T-cell (primary cell): ENCODE results near the gene MTA1. TPM values are rescaled to one million over a fixed set of nuclear protein-coding genes. Genes with fewer than 3 reads are reported as not detected.

ENCODE experiments used
- ATAC-seq, 4 experiments: fragments of 200-7000 bp in 3 of 4; fragments of 150-1000 bp in 1 of 4; cut with Tn5 transposase; replicated peaks in 1 of 4; 1 replicate in 3 of 4; 2 replicates in 1 of 4; pipeline ENCODE4 v1.10.0; 2021; ENCODE audit warnings: moderate library complexity in 3 of 4, mild to moderate bottlenecking in 2 of 4, moderate number of reproducible peaks in 1 of 4
- CTCF ChIA-PET, 2 donors: fragments of 300-600 bp; sonication (Branson Sonifier 250); formaldehyde crosslinking; loops; one replicate each; lab custom pipeline; 2022; ENCODE audit warnings: antibody characterized with exemption in 2 of 2; lab: Charles Lee
- POLR2A ChIA-PET, 2 donors: fragments of 300-600 bp; sonication (Branson Sonifier 250); formaldehyde crosslinking; loops; one replicate each; lab custom pipeline; 2022; ENCODE audit warnings: antibody characterized with exemption in 2 of 2; lab: Charles Lee
- DNase-seq, 35 experiments: peaks; one replicate each; pipeline versions ENCODE4 v3.0.0 to v3.0.0-alpha.2; 2013 to 2023
- H3K27ac ChIP-seq: one replicate; pipeline ENCODE4 v1.5.1; 2013; ENCODE audit warnings: low read length
- H3K27me3 ChIP-seq, 2 experiments: replicated peaks in 1 of 2; 1 replicate in 1 of 2; 2 replicates in 1 of 2; pipeline versions ENCODE4 v1.6.1 to v1.7.0; 2013; ENCODE audit warnings: low read length in 1 of 2, mixed read lengths in 1 of 2; ENCODE audit not compliant: control insufficient read depth in 2 of 2, insufficient read depth in 2 of 2; ENCODE audit errors: extremely low read depth in 1 of 2
- H3K36me3 ChIP-seq, 2 donors: 1 replicate in 1 of 2; 2 replicates in 1 of 2; pipeline versions ENCODE4 v1.6.1 to v1.7.0; 2013; ENCODE audit warnings: low read length in 1 of 2; ENCODE audit not compliant: control insufficient read depth in 2 of 2, insufficient read depth in 1 of 2; ENCODE audit errors: extremely low read depth in 1 of 2
- H3K4me1 ChIP-seq, 2 experiments: 1 replicate in 1 of 2; 2 replicates in 1 of 2; pipeline versions ENCODE4 v1.6.1 to v1.7.0; 2013; ENCODE audit warnings: low read length in 2 of 2, mixed read lengths in 1 of 2; ENCODE audit not compliant: insufficient read depth in 2 of 2, control insufficient read depth in 1 of 2; ENCODE audit errors: extremely low read depth in 1 of 2
- H3K4me3 ChIP-seq, 2 donors: 1 replicate in 1 of 2; 2 replicates in 1 of 2; pipeline versions ENCODE4 v1.5.1 to v1.7.0; 2013; ENCODE audit warnings: mild to moderate bottlenecking in 2 of 2, low read length in 1 of 2, moderate library complexity in 1 of 2; ENCODE audit not compliant: control insufficient read depth in 1 of 2; ENCODE audit errors: extremely low read depth in 1 of 2
- H3K9me3 ChIP-seq: 2 replicates; pipeline ENCODE4 v1.7.0; 2013
- H3K27ac Mint-ChIP-seq, 2 donors: one replicate each; pipeline ENCODE4 v1.8.0; 2020 to 2021; ENCODE audit warnings: mild to moderate bottlenecking in 2 of 2, mixed read lengths in 2 of 2
- H3K27me3 Mint-ChIP-seq, 2 donors: one replicate each; pipeline ENCODE4 v1.8.0; 2021 to 2022; ENCODE audit warnings: mixed read lengths in 2 of 2
- H3K36me3 Mint-ChIP-seq: one replicate; pipeline ENCODE4 v1.8.0; 2021; ENCODE audit warnings: mixed read lengths
- H3K4me1 Mint-ChIP-seq, 3 donors: one replicate each; pipeline ENCODE4 v1.8.0; 2020 to 2022; ENCODE audit warnings: mixed read lengths in 3 of 3, mild to moderate bottlenecking in 1 of 3
- H3K4me3 Mint-ChIP-seq, 3 donors: one replicate each; pipeline ENCODE4 v1.8.0; 2020 to 2022; ENCODE audit warnings: mild to moderate bottlenecking in 3 of 3, mixed read lengths in 3 of 3, moderate library complexity in 3 of 3
- H3K9me3 Mint-ChIP-seq, 3 donors: one replicate each; pipeline ENCODE4 v1.8.0; 2020 to 2022; ENCODE audit warnings: mixed read lengths in 3 of 3
- WGBS: methylation state at CpG from one replicate; pipeline ENCODE4 v1.1.5; 2013; ENCODE audit warnings: missing lambda C conversion rate; ENCODE audit not compliant: insufficient coverage; 5-methylcytosine and 5-hydroxymethylcytosine counted together
- total RNA-seq, 35 experiments: library from RNA in 6 of 35; stranded (reverse) in 6 of 35; fragments of 120-200 nt in 1 of 35; gene quantifications; one replicate each; pipeline versions ENCODE4 v1.2.1 to v1.2.4 and lab custom pipeline; 2013 to 2026

MTA1 gene
- total RNA-seq, 5 donors from 2014 or later (not counting 1 experiment from before 2014, with no cell fraction given): 111 to 152 (median 141) TPM

DNA sequence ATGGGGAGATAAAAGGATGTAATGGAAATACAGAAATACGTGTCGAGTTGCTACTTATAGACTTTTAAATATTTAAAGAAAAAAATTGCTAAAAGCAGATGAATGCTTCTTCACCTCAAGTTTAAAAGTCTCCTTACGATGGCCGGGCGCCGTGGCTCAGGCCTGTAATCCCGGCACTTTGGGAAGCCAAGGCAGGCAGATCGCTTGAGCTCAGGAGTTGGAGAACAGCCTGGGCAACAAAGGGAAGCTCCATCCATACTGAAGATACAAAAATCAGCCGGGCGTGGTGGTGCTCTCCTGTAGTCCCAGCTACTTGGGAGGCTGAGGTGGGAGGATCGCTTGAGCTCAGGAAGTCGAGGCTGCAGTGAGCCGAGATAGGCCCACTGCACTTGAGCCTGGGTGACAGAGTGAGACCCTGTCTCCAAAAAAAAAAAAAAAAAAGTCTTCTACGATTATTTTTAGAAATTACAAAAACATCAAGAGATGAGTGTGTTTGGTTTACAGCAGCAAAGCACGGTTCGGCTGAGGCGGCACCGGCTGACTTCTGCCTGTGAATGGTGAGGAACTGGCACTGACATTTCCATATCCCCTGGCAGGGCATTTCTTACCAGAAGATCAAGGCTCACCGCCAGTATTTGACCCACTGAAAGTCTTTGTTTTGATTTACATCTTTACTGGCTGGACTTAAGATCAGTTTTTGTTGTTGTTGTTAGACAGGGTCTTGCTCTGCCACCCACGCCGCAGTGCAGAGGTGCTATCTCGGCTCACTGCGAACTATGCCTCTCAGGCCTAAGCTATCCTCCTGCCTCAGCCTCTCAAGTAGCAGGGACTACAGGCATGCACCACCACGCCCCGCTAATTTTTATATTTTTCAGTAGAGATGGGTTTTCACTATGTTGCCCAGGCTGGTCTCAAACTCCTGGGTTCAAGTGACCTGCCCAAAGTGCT, 3.9 kb upstream of the MTA1 start:
- peak overlapping the region in 1 of 2 donors; percentile 68 for H3K27ac Mint-ChIP-seq
- Histone ChIP-seq H3K27me3 (peaks cover 0 to 63% of the 10 kb centered on the region in 2 experiments), H3K9me3 (no peaks in the 10 kb centered on the region), H3K27ac (no peak overlapping the region), H3K4me3 (peak overlapping the region in 1 of 2 donors; percentile 19), H3K36me3 (no peaks in the 10 kb centered on the region), H3K4me1 (peaks cover 10 to 40% of the 10 kb centered on the region in 2 experiments)
- ChIA-PET POLR2A (no interaction called here), CTCF (interaction anchor here in 1 of 2 donors (0.7 kb wide), 1 partner anchor 66 kb away, joined by 9 read pairs; no protein-coding TSS in a partner anchor)
- H3K4me3 Mint-ChIP-seq: peak overlapping the region; percentile 64 to 75 (median 68)
- ATAC-seq: no peak
- H3K9me3 Mint-ChIP-seq: no peaks in the 10 kb centered on the region
- H3K36me3 Mint-ChIP-seq: no peaks in the 10 kb centered on the region
- H3K27me3 Mint-ChIP-seq: peaks cover 5 to 20% of the 10 kb centered on the region in 2 donors
- WGBS: 99% methylated on average over 9 of the region's 25 CpGs
- DNase-seq: no peak
- peaks cover 11 to 19% (median 16%) of the 10 kb centered on the region in 3 donors for H3K4me1 Mint-ChIP-seq

DNA sequence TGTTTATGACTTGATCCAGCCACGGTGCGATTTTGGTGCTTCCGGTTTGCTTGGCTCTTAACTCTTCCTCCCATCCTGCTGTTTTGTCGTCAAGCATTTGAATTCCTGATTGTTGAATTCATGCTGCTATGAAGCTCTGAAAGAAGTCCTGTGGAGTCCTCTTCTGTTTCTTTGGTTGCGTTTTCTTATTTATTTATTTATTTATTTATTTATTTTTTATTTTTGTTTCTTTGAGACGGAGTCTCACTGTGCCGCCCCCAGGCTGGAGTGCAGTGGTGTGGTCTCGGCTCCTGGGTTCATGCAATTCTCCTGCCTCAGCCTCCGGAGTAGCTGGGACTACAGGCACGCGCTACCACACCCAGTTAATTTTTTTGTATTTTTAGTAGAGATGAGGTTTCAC, 3.0 kb upstream of the MTA1 start:
- WGBS: 95% methylated on average over 4 of the region's 11 CpGs
- Mint-ChIP-seq H3K4me1 (peaks cover 19 to 25% (median 22%) of the 10 kb centered on the region in 3 donors), H3K4me3 (no peak overlapping the region), H3K9me3 (no peaks in the 10 kb centered on the region), H3K27me3 (peaks cover 5 to 15% of the 10 kb centered on the region in 2 donors), H3K36me3 (no peaks in the 10 kb centered on the region), H3K27ac (no peak overlapping the region)
- H3K27me3 ChIP-seq: peaks cover 0 to 56% of the 10 kb centered on the region in 2 experiments
- POLR2A ChIA-PET: interaction anchor here in 1 of 2 donors (0.7 kb wide), 1 partner anchor 64 kb away, joined by 8 read pairs; no protein-coding TSS in a partner anchor
- H3K4me3 ChIP-seq: no peak overlapping the region
- H3K4me1 ChIP-seq: peaks cover 8 to 42% of the 10 kb centered on the region in 2 experiments
- ATAC-seq (no peak), DNase-seq (no peak)
- H3K36me3 ChIP-seq: no peaks in the 10 kb centered on the region
- no peaks in the 10 kb centered on the region for H3K9me3 ChIP-seq
- CTCF ChIA-PET: interaction anchor here in 1 of 2 donors (0.6 kb wide), 1 partner anchor 32 kb away, joined by 3 read pairs; no protein-coding TSS in a partner anchor
- no peak overlapping the region for H3K27ac ChIP-seq

DNA sequence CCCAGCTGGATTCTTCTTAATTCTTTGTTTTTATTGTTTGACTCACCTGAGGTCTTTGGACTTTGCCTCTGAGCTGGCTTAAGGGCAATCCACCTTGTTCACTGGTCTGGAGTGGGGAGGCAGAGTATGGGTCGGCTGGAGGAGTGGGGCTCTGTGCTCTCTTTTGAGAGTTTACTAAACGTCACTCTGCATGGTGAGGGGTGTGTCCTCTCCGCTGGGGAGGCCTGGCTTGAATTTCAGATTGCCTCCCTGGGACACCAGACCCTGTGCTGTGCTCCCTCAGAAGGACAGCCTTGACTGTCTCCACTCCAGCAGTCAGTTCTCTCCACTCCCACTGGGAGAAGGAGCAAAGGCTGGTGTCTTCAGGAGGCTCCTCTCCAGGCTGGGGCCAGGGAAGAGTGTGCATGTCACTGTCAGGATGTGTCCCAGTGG, 1.9 kb upstream of the MTA1 start:
- CTCF ChIA-PET: interaction anchor here in 1 of 2 donors (1.0 kb wide), 1 partner anchor 44 kb away, joined by 3 read pairs; no protein-coding TSS in a partner anchor
- H3K36me3 ChIP-seq: no peaks in the 10 kb centered on the region
- H3K27me3 Mint-ChIP-seq: peaks cover 5 to 12% of the 10 kb centered on the region in 2 donors
- peaks cover 29 to 36% (median 29%) of the 10 kb centered on the region in 3 donors for H3K4me1 Mint-ChIP-seq
- POLR2A ChIA-PET: interaction anchor here (0.7 kb wide), 2 partner anchors 80 to 316 kb away, joined by 5 to 11 read pairs; no protein-coding TSS in a partner anchor
- no peaks in the 10 kb centered on the region for H3K9me3 ChIP-seq
- peaks cover 0 to 45% of the 10 kb centered on the region in 2 experiments for H3K27me3 ChIP-seq
- H3K27ac Mint-ChIP-seq: no peak overlapping the region
- H3K36me3 Mint-ChIP-seq: no peaks in the 10 kb centered on the region
- H3K4me3 ChIP-seq: no peak overlapping the region
- no peak overlapping the region for H3K27ac ChIP-seq
- H3K9me3 Mint-ChIP-seq: no peaks in the 10 kb centered on the region
- H3K4me3 Mint-ChIP-seq: peak overlapping the region; percentile 34 to 64 (median 37)
- 100% methylated on average over 1 of the region's 3 CpGs for WGBS
- no peak for DNase-seq
- H3K4me1 ChIP-seq: peaks cover 7 to 44% of the 10 kb centered on the region in 2 experiments
- no peak for ATAC-seq

DNA sequence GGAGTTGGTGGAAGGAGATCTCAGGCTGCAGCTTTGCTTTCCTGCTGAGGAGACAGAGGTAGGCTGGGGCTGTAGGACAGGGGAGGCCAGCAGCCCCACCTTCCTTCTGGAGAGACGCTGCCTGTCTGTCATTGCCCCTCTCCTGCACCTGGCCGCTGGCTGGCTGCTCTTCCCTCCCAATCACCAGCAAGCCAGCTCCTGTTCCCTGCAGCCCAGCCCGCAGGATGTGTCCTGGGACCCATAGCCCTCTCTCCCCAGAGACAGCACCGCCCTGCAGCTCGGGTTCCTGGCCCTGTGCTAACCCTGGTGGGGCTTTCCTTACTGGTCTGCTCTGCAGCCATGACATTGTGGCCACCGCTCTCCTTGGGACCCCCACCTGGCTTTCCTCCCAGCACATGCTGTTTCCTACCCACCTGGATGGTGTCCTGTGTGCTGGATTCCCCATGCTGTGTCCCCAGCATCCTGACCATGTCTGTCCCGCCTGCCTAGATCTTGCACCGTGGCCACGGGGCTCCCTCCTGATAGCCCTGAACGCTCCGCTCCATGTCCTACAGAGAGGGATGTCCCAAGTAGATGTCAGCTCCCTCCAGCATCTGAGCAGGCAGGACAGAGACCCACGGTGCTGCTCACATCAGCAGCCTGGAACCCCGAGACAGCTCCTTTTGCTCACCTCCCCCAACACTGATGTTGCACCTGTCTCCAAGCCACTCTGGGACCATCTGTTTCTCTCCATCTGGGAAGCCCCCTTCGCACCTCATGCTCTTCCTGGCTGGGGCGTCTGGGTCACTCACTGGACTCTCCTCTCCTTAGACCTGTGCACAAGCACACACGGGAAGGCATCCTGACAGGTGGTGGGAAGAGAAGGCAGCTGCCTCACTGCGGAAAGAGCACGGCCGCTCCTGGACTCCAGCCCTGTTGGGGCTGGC, 1.1 kb upstream of the MTA1 start:
- Mint-ChIP-seq H3K27ac (peak overlapping the region in 1 of 2 donors; percentile 48), H3K27me3 (peaks cover 0 to 3% of the 10 kb centered on the region in 2 donors), H3K9me3 (no peaks in the 10 kb centered on the region), H3K36me3 (no peaks in the 10 kb centered on the region), H3K4me3 (peak overlapping the region; percentile 54 to 73 (median 64)), H3K4me1 (peaks cover 31 to 36% (median 32%) of the 10 kb centered on the region in 3 donors)
- peaks cover 7 to 45% of the 10 kb centered on the region in 2 experiments for H3K4me1 ChIP-seq
- H3K27me3 ChIP-seq: peaks cover 0 to 37% of the 10 kb centered on the region in 2 experiments
- ChIA-PET POLR2A (no interaction called here), CTCF (interaction anchor here in 1 of 2 donors (1.0 kb wide), 1 partner anchor 45 kb away, joined by 3 read pairs; no protein-coding TSS in a partner anchor)
- H3K4me3 ChIP-seq: peak overlapping the region in 1 of 2 donors; percentile 57
- no peaks in the 10 kb centered on the region for H3K9me3 ChIP-seq
- H3K36me3 ChIP-seq: no peaks in the 10 kb centered on the region
- no peak overlapping the region for H3K27ac ChIP-seq
- ATAC-seq: no peak
- no peak for DNase-seq
- 91% methylated on average over 15 of the region's 19 CpGs for WGBS

DNA sequence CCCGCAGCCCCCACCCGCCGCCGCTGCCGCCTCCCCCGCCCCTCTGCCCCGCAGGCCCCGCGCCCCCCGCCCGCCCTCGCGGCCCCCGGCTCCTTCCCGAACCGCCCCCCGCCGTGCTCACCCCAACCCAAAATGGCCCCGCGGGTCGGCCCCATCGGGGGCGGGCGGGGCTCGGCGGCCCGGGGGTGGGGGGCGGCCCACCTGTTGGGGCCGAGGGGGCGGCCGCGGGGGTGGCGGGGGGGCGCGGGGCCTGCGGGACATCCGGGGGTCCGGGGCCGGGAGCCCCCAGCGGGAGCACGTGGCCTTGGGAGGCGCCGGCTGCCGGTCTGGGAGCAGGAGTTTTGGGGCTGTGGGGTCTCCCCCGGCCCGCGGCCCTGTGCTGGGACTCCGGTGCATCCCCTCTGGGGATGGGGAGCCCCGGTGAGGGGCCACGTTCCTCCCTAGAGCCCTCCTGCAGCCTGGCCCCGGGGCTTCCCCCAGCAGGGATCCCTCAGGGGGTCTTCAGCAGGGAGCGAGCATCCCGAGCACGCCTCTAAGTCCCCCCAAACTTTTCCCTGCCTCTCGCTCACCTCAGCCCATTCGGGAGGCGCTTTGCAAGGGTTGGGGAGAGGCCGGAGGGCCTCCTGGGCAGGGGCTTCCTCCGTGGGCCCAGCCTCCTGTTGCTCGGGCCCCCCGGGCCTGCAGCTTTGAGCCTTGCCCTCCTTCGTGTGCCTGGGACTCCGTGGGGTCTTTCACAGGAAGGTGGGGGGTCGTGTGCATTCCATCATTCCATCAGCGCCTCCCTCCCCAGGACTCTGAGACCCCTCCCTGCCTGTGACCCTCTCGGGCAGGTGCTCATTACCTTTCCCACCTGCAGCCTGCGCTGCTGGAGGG, 710 bp downstream of the MTA1 start:
- Mint-ChIP-seq H3K36me3 (no peaks in the 10 kb centered on the region), H3K27me3 (peaks cover 0 to 2% of the 10 kb centered on the region in 2 donors), H3K27ac (peak overlapping the region; percentile 80 to 86), H3K9me3 (no peaks in the 10 kb centered on the region), H3K4me3 (peak overlapping the region; percentile 79 to 88 (median 84)), H3K4me1 (peaks cover 29 to 36% (median 31%) of the 10 kb centered on the region in 3 donors)
- H3K27me3 ChIP-seq: peaks cover 0 to 25% of the 10 kb centered on the region in 2 experiments
- H3K4me1 ChIP-seq: peaks cover 6 to 41% of the 10 kb centered on the region in 2 experiments
- H3K9me3 ChIP-seq: no peaks in the 10 kb centered on the region
- H3K4me3 ChIP-seq: peak overlapping the region; percentile 66 to 82
- DNase-seq: no peak
- H3K27ac ChIP-seq: peak overlapping the region; percentile 38
- no peaks in the 10 kb centered on the region for H3K36me3 ChIP-seq
- WGBS: 1% methylated on average over 17 of the region's 67 CpGs
- CTCF ChIA-PET: no interaction called here
- ATAC-seq: peak; percentile 1 to 9 (median 7)
- POLR2A ChIA-PET: no interaction called here
